Chondrocyte (in vitro differentiated cells): ENCODE data around the gene SYMPK. TPM values are rescaled to one million over a fixed set of nuclear protein-coding genes. Genes with fewer than 3 reads are reported as not detected.

ENCODE experiments used
- DNase-seq: peaks from one replicate; pipeline ENCODE4 v3.0.0; 2021; ENCODE audit warnings: mixed read lengths, low spot score
- H3K27ac Mint-ChIP-seq: one replicate; pipeline ENCODE4 v1.8.0; 2021; ENCODE audit warnings: mild to moderate bottlenecking, moderate library complexity, mixed read lengths; ENCODE audit not compliant: unreplicated experiment
- H3K27me3 Mint-ChIP-seq: 2 replicates; pipeline ENCODE4 v1.8.0; 2021; ENCODE audit warnings: low read depth, mixed read lengths
- H3K36me3 Mint-ChIP-seq: 2 replicates; pipeline ENCODE4 v1.8.0; 2021; ENCODE audit warnings: low read depth, mixed read lengths
- H3K4me1 Mint-ChIP-seq: 2 replicates; pipeline ENCODE4 v1.8.0; 2021; ENCODE audit warnings: low read depth, mild to moderate bottlenecking, mixed read lengths
- H3K4me3 Mint-ChIP-seq: one replicate; pipeline ENCODE4 v1.8.0; 2021; ENCODE audit warnings: mild to moderate bottlenecking, moderate library complexity, mixed read lengths; ENCODE audit not compliant: unreplicated experiment
- H3K9me3 Mint-ChIP-seq: 2 replicates; pipeline ENCODE4 v1.8.0; 2021; ENCODE audit warnings: low read depth, mixed read lengths
- CTCF ChIP-seq: fragments of 200-600 bp; sonication (generic); IDR thresholded peaks from 2 replicates; pipeline ENCODE4 v1.5.0; 2021; ENCODE audit warnings: antibody characterized with exemption, mild to moderate bottlenecking, moderate library complexity
- total RNA-seq: library from RNA; stranded (reverse); gene quantifications from 3 replicates; pipeline ENCODE4 v1.2.1, GENCODE V29; 2021

The SYMPK gene
- total RNA-seq, 1 donor from 2014 or later, result 56.5 TPM

DNA sequence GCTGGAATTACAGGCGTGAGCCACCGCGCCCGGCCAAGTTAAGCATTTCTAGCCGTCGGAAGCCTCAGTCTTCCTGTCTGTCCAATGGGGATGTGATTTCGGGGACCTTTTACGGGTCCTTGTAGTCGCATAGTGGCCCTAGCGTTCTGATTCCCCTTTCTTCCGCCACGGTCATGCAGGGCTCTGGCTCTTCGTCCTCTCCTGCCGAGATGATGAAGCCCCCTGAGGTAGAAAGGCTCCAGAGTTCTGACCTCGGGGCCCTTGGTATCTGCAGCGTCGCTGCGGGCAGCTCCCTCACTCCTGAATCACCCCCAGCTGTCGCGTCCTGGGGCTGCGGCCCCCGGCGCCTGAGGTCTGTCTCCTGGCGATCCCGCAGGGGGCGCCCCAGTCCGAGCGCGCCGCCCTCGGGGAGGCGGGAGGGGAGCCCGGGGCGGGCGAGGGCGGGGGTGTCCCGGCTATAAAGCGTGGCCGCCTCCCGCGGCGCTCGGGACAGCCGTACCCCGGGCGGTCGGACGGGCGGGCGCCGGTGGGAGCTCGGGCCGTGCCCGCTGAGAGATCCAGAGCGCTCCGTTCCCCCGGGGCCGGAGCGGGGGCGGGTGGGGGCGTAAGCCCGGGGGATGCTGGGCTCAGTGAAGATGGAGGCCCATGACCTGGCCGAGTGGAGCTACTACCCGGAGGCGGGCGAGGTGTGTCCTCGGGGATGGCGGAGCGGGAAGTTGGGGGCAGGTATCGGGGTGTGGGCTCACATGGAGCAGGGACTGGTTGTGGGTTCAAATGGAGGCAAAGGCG, 1.1 kb upstream of the SYMPK start, which contains the start of gene FOXA3:
Gene FOXA3 (plus strand): TSS at position 487 of the 789 bp plus-strand sequence. CDS start 131 bp downstream, at position 618.
- Mint-ChIP-seq H3K27me3 (peaks cover 26% of the 10 kb centered on the region), H3K9me3 (no peaks in the 10 kb centered on the region), H3K36me3 (peaks cover 6% of the 10 kb centered on the region), H3K4me1 (peaks cover 23% of the 10 kb centered on the region), H3K27ac (peak within 1 kb of the TSS; percentile 17), H3K4me3 (peak within 1 kb of the TSS; percentile 90)
- peak; percentile 82 for TF ChIP-seq CTCF
- no peak for DNase-seq

DNA sequence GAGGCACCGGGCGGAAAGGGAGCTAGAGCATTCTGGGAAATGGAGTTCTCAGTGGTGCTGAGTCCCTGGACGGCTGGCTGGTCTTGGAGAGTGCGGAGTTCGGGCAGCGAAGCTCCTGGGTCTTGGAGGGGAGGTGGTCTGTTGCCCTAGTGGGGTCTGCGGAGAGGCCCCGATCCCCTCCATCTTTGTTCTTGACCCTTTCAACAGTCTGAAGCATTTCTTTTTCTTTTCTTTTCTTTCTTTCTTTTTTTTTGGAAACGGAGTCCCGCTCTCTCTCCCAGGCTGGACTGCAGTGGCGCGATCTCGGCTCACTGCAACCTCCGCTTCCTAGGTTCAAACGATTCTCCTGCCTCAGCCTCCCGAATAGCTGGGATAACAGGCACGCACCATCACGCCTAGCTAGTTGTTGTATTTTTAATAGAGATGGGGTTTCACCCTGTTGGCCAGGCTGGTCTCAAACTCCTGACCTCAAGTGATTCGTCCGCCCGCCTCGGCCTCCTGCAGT, 440 bp upstream of the SYMPK start:
- DNase-seq, result no peak
- H3K4me1 Mint-ChIP-seq, result peaks cover 23% of the 10 kb centered on the region
- peaks cover 26% of the 10 kb centered on the region for H3K27me3 Mint-ChIP-seq

GRCh38 chr19:45862271-45862563, 730 bp downstream of the SYMPK start:
- H3K27ac Mint-ChIP-seq, result peak overlapping the region; percentile 98
- no peak for DNase-seq
- H3K4me1 Mint-ChIP-seq, result peaks cover 23% of the 10 kb centered on the region
- no peaks in the 10 kb centered on the region for H3K9me3 Mint-ChIP-seq
- no peak for TF ChIP-seq CTCF
- peaks cover 26% of the 10 kb centered on the region for H3K27me3 Mint-ChIP-seq
- peaks cover 11% of the 10 kb centered on the region for H3K36me3 Mint-ChIP-seq
- peak overlapping the region; percentile 90 for H3K4me3 Mint-ChIP-seq

More for the DNA sequence above, 440 bp upstream of the SYMPK start:
- peak overlapping the region; percentile 90 for H3K4me3 Mint-ChIP-seq
- H3K27ac Mint-ChIP-seq, result no peak overlapping the region
- no peak for TF ChIP-seq CTCF
- peaks cover 7% of the 10 kb centered on the region for H3K36me3 Mint-ChIP-seq
- no peaks in the 10 kb centered on the region for H3K9me3 Mint-ChIP-seq

GRCh38 chr19:45860359-45861259, 2.3 kb downstream of the SYMPK start:
- Mint-ChIP-seq H3K4me3 (no peak overlapping the region), H3K27me3 (peaks cover 21% of the 10 kb centered on the region), H3K9me3 (no peaks in the 10 kb centered on the region), H3K4me1 (peaks cover 23% of the 10 kb centered on the region), H3K27ac (peak overlapping the region; percentile 54), H3K36me3 (peaks cover 11% of the 10 kb centered on the region)
- no peak for DNase-seq
- TF ChIP-seq CTCF, result no peak

- H3K27me3 Mint-ChIP-seq, result no peaks in the 10 kb centered on the region
- H3K36me3 Mint-ChIP-seq, result peaks cover 22% of the 10 kb centered on the region
- H3K4me3 Mint-ChIP-seq, result no peak overlapping the region
- DNase-seq, result no peak
- no peak overlapping the region for H3K27ac Mint-ChIP-seq
- no peaks in the 10 kb centered on the region for H3K4me1 Mint-ChIP-seq
- no peak for TF ChIP-seq CTCF
- no peaks in the 10 kb centered on the region for H3K9me3 Mint-ChIP-seq
These were observed 8.7 kb downstream of the SYMPK start for GRCh38 chr19:45854167-45854778.
